SK-N-SH treated with all-trans-retinoic acid at 6 μM for 48 hours (cell line): ENCODE results near the gene TBCEL.

ENCODE experiments used
- CSDC2 ChIP-seq: fragments of 250-450 bp; sonication (Bioruptor Pico); IDR thresholded peaks from 2 replicates; pipeline ENCODE4 v1.5.0; 2020; ENCODE audit warnings: mild to moderate bottlenecking, moderate library complexity
- RARB ChIP-seq: fragments of 250-450 bp; sonication (Bioruptor Pico); IDR thresholded peaks from 2 replicates; pipeline ENCODE4 v1.8.0; 2021; ENCODE audit warnings: mild to moderate bottlenecking, moderate library complexity
- TOX ChIP-seq: fragments of 250-450 bp; sonication (Bioruptor Pico); IDR thresholded peaks from 2 replicates; pipeline ENCODE4 v1.8.0; 2021; ENCODE audit warnings: mild to moderate bottlenecking, moderate library complexity, borderline replicate concordance
- ZC3H10 ChIP-seq: fragments of 250-450 bp; sonication (Bioruptor Pico); IDR thresholded peaks from 2 replicates; pipeline ENCODE4 v1.5.1; 2021; ENCODE audit warnings: mild to moderate bottlenecking, moderate library complexity
- ZFP30 ChIP-seq: fragments of 450-650 bp; formaldehyde crosslinking; IDR thresholded peaks from 2 replicates; pipeline ENCODE4 v1.5.0; 2022; ENCODE audit warnings: mild to moderate bottlenecking, moderate library complexity
- ZNF8 ChIP-seq: fragments of 450-650 bp; formaldehyde crosslinking; IDR thresholded peaks from 2 replicates; pipeline ENCODE4 v1.5.0; 2020; ENCODE audit warnings: mild to moderate bottlenecking, moderate library complexity

DNA sequence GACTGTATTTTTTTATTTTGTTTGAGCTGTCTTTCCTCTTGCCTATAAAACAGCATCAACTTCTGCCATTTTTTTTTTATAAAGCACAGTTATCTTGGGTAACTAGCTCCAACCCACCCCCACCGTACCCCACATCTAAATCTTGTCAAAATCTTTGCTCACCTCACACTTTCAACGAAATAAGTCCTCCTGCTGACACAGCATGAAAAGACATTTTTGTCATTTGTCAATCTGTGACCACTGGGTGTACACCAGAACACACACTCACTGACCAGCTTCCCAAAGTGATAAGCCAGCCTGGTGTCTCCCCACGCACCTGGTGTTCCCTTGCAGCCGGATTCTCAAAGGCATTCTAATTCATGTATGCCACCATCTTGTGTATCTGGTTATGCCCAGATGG is 75.5 kb downstream of the TBCEL start:
- TF ChIP-seq TOX (no peak), ZC3H10 (CRISPR knock-in tag) (no peak), RARB (no peak), ZFP30 (CRISPR knock-in tag) (no peak), CSDC2 (CRISPR knock-in tag) (no peak), ZNF8 (CRISPR knock-in tag) (no peak)
